HAP-1 (cell line): ENCODE measurements around the gene LHX6.

Experiments used
- DNase-seq, 2 experiments: peaks; one replicate each; pipeline ENCODE4 v3.0.0-alpha.2; 2016 to 2020; ENCODE audit warnings: low spot score in 2 of 2
- H3K27me3 ChIP-seq: fragments of 250-450 bp; sonication (Bioruptor Pico); 2 replicates; pipeline ENCODE4 v1.5.1; 2020; ENCODE audit warnings: low read depth, mild to moderate bottlenecking, moderate library complexity
- H3K36me3 ChIP-seq: fragments of 250-450 bp; sonication (Bioruptor Pico); replicated peaks from 2 replicates; pipeline ENCODE4 v1.5.1; 2020; ENCODE audit warnings: mild to moderate bottlenecking
- H3K4me1 ChIP-seq: fragments of 250-450 bp; sonication (Bioruptor Pico); 2 replicates; pipeline ENCODE4 v1.5.1; 2020; ENCODE audit warnings: mild to moderate bottlenecking
- H3K4me3 ChIP-seq: fragments of 250-450 bp; sonication (Bioruptor Pico); 2 replicates; pipeline ENCODE4 v1.5.1; 2020; ENCODE audit warnings: mild to moderate bottlenecking, moderate library complexity
- H3K9me3 ChIP-seq: fragments of 250-450 bp; sonication (Bioruptor Pico); 2 replicates; pipeline ENCODE4 v1.5.1; 2020; ENCODE audit warnings: mild to moderate bottlenecking, moderate library complexity
- in situ Hi-C: fragments of 300-500 bp; cut with MboI; formaldehyde crosslinking; loops from 3 replicates; pipeline ENCODE4 v1.14.3; 2020; ENCODE audit warnings: low sequenced_read_pairs, inconsistent platforms, mixed read lengths

The LHX6 gene

DNA sequence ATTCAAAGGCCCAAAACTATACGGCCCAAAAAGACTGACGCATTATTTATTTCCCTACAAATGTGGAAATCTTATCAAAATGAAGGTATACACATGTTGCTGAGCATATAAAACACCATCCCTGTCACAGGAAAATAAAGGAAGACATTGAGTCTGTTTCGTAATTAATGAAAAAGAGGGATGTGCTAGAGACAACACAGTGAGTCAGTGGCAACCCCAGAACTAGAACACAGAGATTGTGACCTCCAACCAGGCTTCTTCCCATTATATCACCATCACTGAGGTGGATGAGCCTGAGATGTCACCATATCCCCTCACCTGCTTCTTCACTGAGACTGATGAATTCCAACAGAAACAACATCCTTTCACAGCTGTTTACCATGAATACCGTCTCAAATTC, 73.0 kb downstream of the LHX6 start:
- Histone ChIP-seq H3K4me3 (no peak overlapping the region), H3K4me1 (peaks cover 7% of the 10 kb centered on the region), H3K27me3 (no peaks in the 10 kb centered on the region), H3K36me3 (peaks cover 3% of the 10 kb centered on the region; the same call in 1 of the 2 replicates), H3K9me3 (no peaks in the 10 kb centered on the region)
- no peak for DNase-seq
- in situ Hi-C loops = no loop called here
